GM18873 (cell line): Measurements from ENCODE around the gene SLC25A42.
A peak's percentile ranks its signal among the peaks of the same experiment; 100 is the strongest.
"Not testable (repeated sequence)": the region's sequence is repeated elsewhere in the genome, so short reads cannot be mapped to it uniquely, and the experiment has no call there.

Source experiments
- ATAC-seq: cut with Tn5 transposase; IDR thresholded peaks from one replicate; pipeline ENCODE4 v1.9.1; 2021; ENCODE audit warnings: mild to moderate bottlenecking, moderate library complexity, moderate number of reproducible peaks; ENCODE audit not compliant: unreplicated experiment, low FRiP score

The SLC25A42 gene

GRCh38 chr19:19126102-19126501 is 62.3 kb downstream of the SLC25A42 start:
- ATAC-seq, result no peak

- ATAC-seq, result no peak
These were observed 68.2 kb downstream of the SLC25A42 start for GRCh38 chr19:19131989-19132388.

GRCh38 chr19:19132912-19133311 is 69.1 kb downstream of the SLC25A42 start:
- ATAC-seq, result no peak

- ATAC-seq, result no peak
These were observed 70.2 kb downstream of the SLC25A42 start for GRCh38 chr19:19133985-19134384.

GRCh38 chr19:19134687-19135158 is 70.9 kb downstream of the SLC25A42 start:
- ATAC-seq, result no peak

GRCh38 chr19:19135713-19136112 is 71.9 kb downstream of the SLC25A42 start:
- ATAC-seq, result not testable (repeated sequence)

GRCh38 chr19:19137556-19138108 is 73.8 kb downstream of the SLC25A42 start:
- no peak for ATAC-seq

GRCh38 chr19:19138109-19138981 is 74.6 kb downstream of the SLC25A42 start, which contains the start of gene TMEM161A:
TMEM161A (minus strand) TSS chr19:19138478; CDS start chr19:19138428, 50 bp downstream.
- peak; percentile 95 for ATAC-seq

- ATAC-seq, result no peak
These were observed 76.1 kb downstream of the SLC25A42 start for GRCh38 chr19:19139876-19140229.

- ATAC-seq, result no peak
These were observed 76.7 kb downstream of the SLC25A42 start for GRCh38 chr19:19140476-19140875.

- no peak for ATAC-seq
These were observed 78.6 kb downstream of the SLC25A42 start for GRCh38 chr19:19142347-19142746.

GRCh38 chr19:19145281-19145680 is 81.5 kb downstream of the SLC25A42 start:
- ATAC-seq, result no peak

- ATAC-seq, result no peak
These were observed 82.2 kb downstream of the SLC25A42 start for GRCh38 chr19:19145684-19146608.

GRCh38 chr19:19146865-19147264 is 83.1 kb downstream of the SLC25A42 start:
- ATAC-seq, result no peak

- ATAC-seq, result no peak
These were observed 83.5 kb downstream of the SLC25A42 start for GRCh38 chr19:19147344-19147743.

GRCh38 chr19:19148504-19148903 is 84.7 kb downstream of the SLC25A42 start:
- not testable (repeated sequence) for ATAC-seq

- no peak for ATAC-seq
These were observed 85.6 kb downstream of the SLC25A42 start for GRCh38 chr19:19149435-19149834.

GRCh38 chr19:19151418-19151817 is 87.6 kb downstream of the SLC25A42 start:
- no peak for ATAC-seq

- ATAC-seq, result no peak
These were observed 89.0 kb downstream of the SLC25A42 start for GRCh38 chr19:19152668-19153384.
